Measurements from ENCODE around the gene PTGER2. TPM values are rescaled to one million over a fixed set of nuclear protein-coding genes. Genes with fewer than 3 reads are reported as not detected.

PTGER2 gene
- total RNA-seq, 1 donor from 2014 or later, result 3.9 TPM

GRCh38 chr14:52370406-52370935, 56.4 kb downstream of the PTGER2 start:
- DNase-seq (ENCODE audit: low spot score), result no peak

- no peak for DNase-seq (ENCODE audit: low spot score)
These were observed 63.8 kb downstream of the PTGER2 start for GRCh38 chr14:52377940-52378339.

Other genes starting within 250 kb of the PTGER2 start
- 14.6 TPM for gene NID2, start 245.3 kb upstream of the PTGER2 start, total RNA-seq
- gene PTGDR, start 46.6 kb upstream of the PTGER2 start, total RNA-seq, result 2.8 TPM
- gene TXNDC16, start 238.2 kb downstream of the PTGER2 start, total RNA-seq, result 7.0 TPM
- 0.86 TPM for gene GPR137C, start 238.5 kb downstream of the PTGER2 start, total RNA-seq